ENCODE measurements around the gene HTRA3. TPM values are rescaled to one million over a fixed set of nuclear protein-coding genes. Genes with fewer than 3 reads are reported as not detected.

Gene HTRA3
- total RNA-seq, 4 donors from 2014 or later = 1.8 to 13.0 (median 6.6) TPM

DNA sequence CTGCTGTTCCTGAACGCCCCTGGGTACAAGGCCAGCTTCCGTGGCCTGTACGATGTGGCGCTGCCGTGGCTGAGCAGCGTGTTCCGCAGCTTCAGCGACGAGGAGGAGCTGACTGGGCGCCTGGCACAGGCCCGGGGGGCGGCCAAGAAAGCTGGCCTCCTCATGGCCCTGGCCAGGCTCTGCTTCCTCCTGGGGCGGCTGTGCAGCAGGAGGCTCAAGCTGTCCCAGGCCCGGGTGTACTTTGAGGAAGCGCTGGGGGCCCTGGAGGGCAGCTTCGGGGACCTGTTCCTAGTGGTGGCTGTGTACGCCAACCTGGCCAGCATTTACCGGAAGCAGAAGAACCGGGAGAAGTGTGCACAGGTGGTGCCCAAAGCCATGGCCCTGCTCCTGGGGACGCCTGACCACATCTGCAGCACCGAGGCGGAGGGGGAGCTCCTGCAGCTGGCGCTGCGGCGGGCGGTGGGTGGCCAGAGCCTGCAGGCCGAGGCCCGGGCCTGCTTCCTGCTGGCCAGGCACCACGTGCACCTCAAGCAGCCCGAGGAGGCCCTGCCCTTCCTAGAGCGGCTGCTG, 42.3 kb upstream of the HTRA3 start:
- H3K4me3 ChIP-seq = no peak overlapping the region
- WGBS, 2 donors = 77 to 85% methylated on average over 4 to 6 of the region's 31 CpGs
- TF ChIP-seq, protein P1, sequence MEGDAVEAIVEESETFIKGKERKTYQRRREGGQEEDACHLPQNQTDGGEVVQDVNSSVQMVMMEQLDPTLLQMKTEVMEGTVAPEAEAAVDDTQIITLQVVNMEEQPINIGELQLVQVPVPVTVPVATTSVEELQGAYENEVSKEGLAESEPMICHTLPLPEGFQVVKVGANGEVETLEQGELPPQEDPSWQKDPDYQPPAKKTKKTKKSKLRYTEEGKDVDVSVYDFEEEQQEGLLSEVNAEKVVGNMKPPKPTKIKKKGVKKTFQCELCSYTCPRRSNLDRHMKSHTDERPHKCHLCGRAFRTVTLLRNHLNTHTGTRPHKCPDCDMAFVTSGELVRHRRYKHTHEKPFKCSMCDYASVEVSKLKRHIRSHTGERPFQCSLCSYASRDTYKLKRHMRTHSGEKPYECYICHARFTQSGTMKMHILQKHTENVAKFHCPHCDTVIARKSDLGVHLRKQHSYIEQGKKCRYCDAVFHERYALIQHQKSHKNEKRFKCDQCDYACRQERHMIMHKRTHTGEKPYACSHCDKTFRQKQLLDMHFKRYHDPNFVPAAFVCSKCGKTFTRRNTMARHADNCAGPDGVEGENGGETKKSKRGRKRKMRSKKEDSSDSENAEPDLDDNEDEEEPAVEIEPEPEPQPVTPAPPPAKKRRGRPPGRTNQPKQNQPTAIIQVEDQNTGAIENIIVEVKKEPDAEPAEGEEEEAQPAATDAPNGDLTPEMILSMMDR (IDR thresholded peaks at IDR 0.05) = no peak
- no peak for TF ChIP-seq POLR2A (IDR thresholded peaks at IDR 0.05)
- no peaks in the 10 kb centered on the region for H3K9me3 ChIP-seq
- no peak for DNase-seq
- peaks cover 5 to 65% (median 5%) of the 10 kb centered on the region in 3 donors for H3K36me3 ChIP-seq
- peak overlapping the region in 2 of 4 donors; percentile 71 to 78 for H3K27ac ChIP-seq
- H3K27me3 ChIP-seq = no peaks in the 10 kb centered on the region
- peaks cover 15 to 46% (median 23%) of the 10 kb centered on the region in 3 donors for H3K4me1 ChIP-seq
- intact Hi-C loops (cut with DNase I) = no loop called here

DNA sequence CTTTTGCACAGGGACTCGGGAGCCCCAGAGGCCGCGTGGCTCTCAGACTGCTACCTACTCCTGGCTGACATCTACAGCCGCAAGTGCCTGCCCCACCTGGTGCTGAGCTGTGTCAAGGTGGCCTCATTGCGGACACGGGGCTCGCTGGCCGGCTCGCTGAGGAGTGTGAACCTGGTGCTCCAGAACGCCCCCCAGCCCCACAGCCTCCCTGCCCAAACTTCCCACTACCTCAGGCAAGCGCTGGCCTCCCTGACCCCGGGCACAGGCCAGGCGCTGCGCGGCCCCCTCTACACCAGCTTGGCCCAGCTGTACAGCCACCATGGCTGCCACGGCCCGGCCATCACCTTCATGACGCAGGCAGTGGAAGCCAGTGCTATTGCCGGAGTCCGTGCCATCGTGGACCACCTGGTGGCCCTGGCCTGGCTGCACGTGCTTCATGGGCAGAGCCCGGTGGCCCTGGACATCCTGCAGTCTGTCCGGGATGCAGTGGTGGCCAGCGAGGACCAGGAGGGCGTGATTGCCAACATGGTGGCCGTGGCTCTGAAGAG, 41.7 kb upstream of the HTRA3 start:
- TF ChIP-seq POLR2A (IDR thresholded peaks at IDR 0.05) = no peak
- TF ChIP-seq, protein P1 (IDR thresholded peaks at IDR 0.05) = no peak
- no peak for DNase-seq
- H3K27ac ChIP-seq = peak overlapping the region; percentile 71 to 78 (median 74)
- H3K4me1 ChIP-seq = peaks cover 15 to 46% (median 23%) of the 10 kb centered on the region in 3 donors
- intact Hi-C loops (cut with DNase I) = no loop called here
- H3K36me3 ChIP-seq = peaks cover 3 to 65% (median 3%) of the 10 kb centered on the region in 3 donors
- WGBS, 2 donors = 0% methylated on average over 1 of the region's 27 CpGs; no CpG with 5 or more reads in 1 of the 2 donors
- no peak overlapping the region for H3K4me3 ChIP-seq
- no peaks in the 10 kb centered on the region for H3K27me3 ChIP-seq
- no peaks in the 10 kb centered on the region for H3K9me3 ChIP-seq

DNA sequence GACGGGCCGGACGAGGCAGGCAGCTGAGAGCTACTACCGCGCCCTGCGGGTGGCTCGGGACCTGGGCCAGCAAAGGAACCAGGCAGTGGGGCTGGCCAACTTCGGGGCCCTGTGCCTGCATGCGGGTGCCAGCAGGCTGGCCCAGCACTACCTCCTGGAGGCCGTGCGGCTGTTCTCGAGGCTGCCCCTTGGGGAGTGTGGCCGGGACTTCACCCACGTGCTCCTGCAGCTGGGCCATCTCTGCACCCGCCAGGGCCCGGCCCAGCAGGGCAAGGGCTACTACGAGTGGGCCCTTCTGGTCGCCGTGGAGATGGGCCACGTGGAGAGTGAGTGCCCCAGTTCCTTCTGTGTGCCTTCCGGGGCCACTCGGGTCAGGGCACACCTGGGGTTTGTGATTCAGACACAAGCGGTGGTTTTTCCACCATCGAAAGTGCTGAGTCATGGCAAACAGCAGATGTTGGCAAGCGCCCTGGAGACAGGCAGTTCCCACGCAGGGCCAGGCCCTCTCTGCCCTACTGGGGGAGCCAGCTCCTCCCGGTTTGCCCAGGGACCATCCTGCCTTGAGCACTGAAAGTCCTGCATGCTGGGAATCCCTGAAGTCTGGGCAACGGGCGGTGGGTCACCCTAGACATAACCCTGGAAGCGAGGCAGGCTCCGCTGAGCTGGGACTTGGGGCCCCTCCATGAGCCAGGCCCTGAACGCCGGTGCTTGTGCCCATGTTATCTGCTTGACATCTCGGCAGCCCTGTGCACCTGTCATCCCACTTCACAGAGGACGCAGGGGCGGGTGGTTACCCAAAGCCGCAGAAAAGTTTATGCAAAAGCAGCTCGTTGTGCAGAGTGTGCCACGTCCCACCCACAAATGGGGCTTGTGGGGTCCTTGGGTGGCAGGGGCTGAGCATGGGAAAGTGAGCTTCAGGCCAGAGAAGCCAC, 41.0 kb upstream of the HTRA3 start:
- no peaks in the 10 kb centered on the region for H3K9me3 ChIP-seq
- H3K36me3 ChIP-seq = peaks cover 0 to 65% (median 0%) of the 10 kb centered on the region in 3 donors
- H3K27me3 ChIP-seq = no peaks in the 10 kb centered on the region
- intact Hi-C loops (cut with DNase I) = no loop called here
- peak overlapping the region in 1 of 4 donors; percentile 3 for H3K4me3 ChIP-seq
- TF ChIP-seq, protein P1 (IDR thresholded peaks at IDR 0.05) = peak in 3 of 6 experiments; percentile 8 to 17 (median 11)
- no peak for TF ChIP-seq POLR2A (IDR thresholded peaks at IDR 0.05)
- H3K4me1 ChIP-seq = peaks cover 15 to 46% (median 23%) of the 10 kb centered on the region in 3 donors
- DNase-seq = peak; percentile 42
- WGBS, 2 donors = 4 to 28% methylated on average over 10 to 11 of the region's 39 CpGs
- H3K27ac ChIP-seq = peak overlapping the region; percentile 71 to 78 (median 74)

DNA sequence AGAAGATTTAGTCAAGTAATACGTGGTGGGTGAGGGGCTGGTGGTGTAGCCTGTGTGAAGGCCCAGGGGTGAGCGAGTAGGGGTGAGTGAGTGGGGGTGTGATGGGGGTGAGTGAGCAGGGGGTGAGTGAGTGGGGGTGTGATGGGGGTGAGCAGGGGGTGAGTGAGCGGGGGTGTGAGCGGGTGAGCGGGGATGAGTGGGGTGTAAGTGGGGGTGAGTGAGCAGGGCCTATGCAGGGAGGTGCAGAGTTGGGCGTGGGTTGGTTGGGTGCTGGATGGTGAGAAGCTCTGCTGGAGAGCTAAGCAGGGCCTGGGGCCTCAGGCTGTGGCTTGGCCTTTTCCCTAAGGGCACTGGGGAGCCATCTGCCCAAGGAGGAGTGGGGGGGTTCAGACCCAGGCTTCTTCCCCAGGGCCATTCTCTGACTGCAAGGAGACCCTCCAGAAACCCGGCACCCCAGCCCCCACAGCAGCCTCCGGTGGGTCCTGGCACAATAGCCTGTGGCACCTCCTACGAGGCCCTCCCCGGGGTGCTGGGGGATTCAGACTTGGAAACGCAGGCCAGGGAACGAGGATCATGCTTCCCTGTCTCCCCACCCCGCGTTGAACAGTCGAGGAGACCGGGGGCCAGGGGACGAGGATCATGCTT, 40.1 kb upstream of the HTRA3 start:
- no peak for DNase-seq
- TF ChIP-seq, protein P1 (IDR thresholded peaks at IDR 0.05) = no peak
- TF ChIP-seq POLR2A (IDR thresholded peaks at IDR 0.05) = no peak
- no peaks in the 10 kb centered on the region for H3K9me3 ChIP-seq
- H3K36me3 ChIP-seq = peaks cover 0 to 65% (median 0%) of the 10 kb centered on the region in 3 donors
- peaks cover 15 to 46% (median 23%) of the 10 kb centered on the region in 3 donors for H3K4me1 ChIP-seq
- no peak overlapping the region for H3K4me3 ChIP-seq
- intact Hi-C loops (cut with DNase I) = no loop called here
- peak overlapping the region in 3 of 4 donors; percentile 73 to 78 (median 75) for H3K27ac ChIP-seq
- no peaks in the 10 kb centered on the region for H3K27me3 ChIP-seq
- 90 to 95% methylated on average over 6 to 14 of the region's 17 CpGs for WGBS, 2 donors

All from esophagus squamous epithelium (tissue), 5 donors.